NT2/D1 (cell line): ENCODE results near the gene PAX9.
A peak's percentile ranks its signal among the peaks of the same experiment; 100 is the strongest.

Experiments
- DNase-seq: peaks from one replicate; pipeline ENCODE4 v3.0.0-alpha.2; 2011; ENCODE audit warnings: low read depth, low spot score
- H3K27me3 ChIP-seq: 2 replicates; pipeline ENCODE4 v1.6.0; 2011; ENCODE audit warnings: mild to moderate bottlenecking; ENCODE audit not compliant: insufficient read length, insufficient read depth
- H3K36me3 ChIP-seq: 2 replicates; pipeline ENCODE4 v1.6.1; 2011; ENCODE audit warnings: mild to moderate bottlenecking, low read length, mixed read lengths; ENCODE audit not compliant: insufficient read depth, insufficient read length
- H3K4me1 ChIP-seq: 2 replicates; pipeline ENCODE4 v1.5.1; 2011; ENCODE audit not compliant: insufficient read depth, insufficient read length
- H3K4me3 ChIP-seq: 2 replicates; pipeline ENCODE4 v1.5.1; 2011; ENCODE audit warnings: low read depth; ENCODE audit not compliant: insufficient read length
- H3K9ac ChIP-seq: 2 replicates; pipeline ENCODE4 v1.6.0; 2011; ENCODE audit warnings: low read depth; ENCODE audit not compliant: insufficient read length
- H3K9me3 ChIP-seq: 2 replicates; pipeline ENCODE4 v1.5.1; 2011; ENCODE audit warnings: mild to moderate bottlenecking, low read length; ENCODE audit not compliant: insufficient read depth
- SUZ12 ChIP-seq: IDR thresholded peaks from 2 replicates; pipeline ENCODE4 v1.6.1; 2011; ENCODE audit not compliant: insufficient read length, insufficient read depth; ENCODE audit errors: extremely low read depth
- YY1 ChIP-seq: IDR thresholded peaks from 2 replicates; pipeline ENCODE4 v1.6.1; 2011; ENCODE audit not compliant: insufficient read length, insufficient read depth
- ZNF274 ChIP-seq: IDR thresholded peaks from 2 replicates; pipeline ENCODE4 v1.6.1; 2011; ENCODE audit warnings: mild to moderate bottlenecking, low read depth, low read length

The PAX9 gene

DNA sequence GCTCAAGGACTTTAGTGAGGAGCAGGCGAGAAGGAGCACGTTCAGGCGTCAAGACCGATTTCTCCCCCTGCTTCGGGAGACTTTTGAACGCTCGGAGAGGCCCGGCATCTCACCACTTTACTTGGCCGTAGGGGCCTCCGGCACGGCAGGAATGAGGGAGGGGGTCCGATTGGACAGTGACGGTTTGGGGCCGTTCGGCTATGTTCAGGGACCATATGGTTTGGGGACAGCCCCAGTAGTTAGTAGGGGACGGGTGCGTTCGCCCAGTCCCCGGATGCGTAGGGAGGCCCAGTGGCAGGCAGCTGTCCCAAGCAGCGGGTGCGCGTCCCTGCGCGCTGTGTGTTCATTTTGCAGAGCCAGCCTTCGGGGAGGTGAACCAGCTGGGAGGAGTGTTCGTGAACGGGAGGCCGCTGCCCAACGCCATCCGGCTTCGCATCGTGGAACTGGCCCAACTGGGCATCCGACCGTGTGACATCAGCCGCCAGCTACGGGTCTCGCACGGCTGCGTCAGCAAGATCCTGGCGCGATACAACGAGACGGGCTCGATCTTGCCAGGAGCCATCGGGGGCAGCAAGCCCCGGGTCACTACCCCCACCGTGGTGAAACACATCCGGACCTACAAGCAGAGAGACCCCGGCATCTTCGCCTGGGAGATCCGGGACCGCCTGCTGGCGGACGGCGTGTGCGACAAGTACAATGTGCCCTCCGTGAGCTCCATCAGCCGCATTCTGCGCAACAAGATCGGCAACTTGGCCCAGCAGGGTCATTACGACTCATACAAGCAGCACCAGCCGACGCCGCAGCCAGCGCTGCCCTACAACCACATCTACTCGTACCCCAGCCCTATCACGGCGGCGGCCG, 1.1 kb downstream of the PAX9 start:
- peaks cover 95% of the 10 kb centered on the region for H3K27me3 ChIP-seq
- no peak for DNase-seq

GRCh38 chr14:36663404-36664321, 2.0 kb downstream of the PAX9 start:
- Histone ChIP-seq H3K9ac (no peak overlapping the region), H3K4me3 (peak overlapping the region; percentile 54), H3K27me3 (peaks cover 90% of the 10 kb centered on the region), H3K4me1 (peaks cover 8% of the 10 kb centered on the region), H3K9me3 (no peaks in the 10 kb centered on the region), H3K36me3 (no peaks in the 10 kb centered on the region)
- TF ChIP-seq SUZ12 (peak; percentile 90), ZNF274 (no peak), YY1 (no peak)
- DNase-seq: no peak

More for the DNA sequence above, 1.1 kb downstream of the PAX9 start:
- H3K4me3 ChIP-seq: peak overlapping the region; percentile 54
- no peaks in the 10 kb centered on the region for H3K36me3 ChIP-seq
- H3K9me3 ChIP-seq: no peaks in the 10 kb centered on the region
- H3K4me1 ChIP-seq: peaks cover 8% of the 10 kb centered on the region
- TF ChIP-seq ZNF274 (no peak), YY1 (no peak), SUZ12 (no peak)
- H3K9ac ChIP-seq: peak overlapping the region; percentile 56

- TF ChIP-seq ZNF274 (no peak), SUZ12 (no peak), YY1 (no peak)
- peaks cover 83% of the 10 kb centered on the region for H3K27me3 ChIP-seq
These were observed 2.9 kb downstream of the PAX9 start for GRCh38 chr14:36664322-36665193.

DNA sequence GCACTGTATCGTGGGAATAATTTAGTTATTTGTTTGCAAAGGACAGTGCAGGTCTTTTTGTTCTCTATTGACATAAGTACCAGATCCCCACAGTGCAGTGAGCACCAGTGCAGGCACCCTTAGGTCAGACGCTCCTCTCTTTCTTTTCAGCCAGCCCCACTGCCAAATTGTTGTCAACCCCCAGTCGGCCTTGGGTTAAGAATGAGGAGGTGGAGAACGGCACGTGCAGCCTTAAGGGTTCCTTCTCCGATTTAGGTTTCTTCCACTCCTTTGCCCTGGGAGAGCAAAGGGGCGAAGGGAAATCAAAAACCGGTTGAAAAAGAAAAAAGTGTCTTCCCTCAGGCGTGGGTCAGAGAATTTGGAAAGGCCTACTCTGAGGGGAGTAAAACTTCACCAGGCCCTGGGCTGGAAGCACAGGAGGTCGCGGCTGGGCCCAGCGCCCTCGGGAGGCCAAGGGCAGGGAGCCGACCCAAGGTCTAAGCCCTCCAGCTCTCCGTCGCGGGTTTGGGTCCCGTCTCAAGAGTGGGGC, 4.3 kb downstream of the PAX9 start:
- H3K36me3 ChIP-seq: no peaks in the 10 kb centered on the region
- TF ChIP-seq YY1: no peak
- TF ChIP-seq SUZ12: no peak
- no peak for TF ChIP-seq ZNF274
- H3K9ac ChIP-seq: peak overlapping the region; percentile 56
- DNase-seq: no peak
- H3K9me3 ChIP-seq: no peaks in the 10 kb centered on the region
- peak overlapping the region; percentile 42 for H3K4me3 ChIP-seq
- peaks cover 3% of the 10 kb centered on the region for H3K4me1 ChIP-seq
- peaks cover 72% of the 10 kb centered on the region for H3K27me3 ChIP-seq

More at GRCh38 chr14:36664322-36665193, 2.9 kb downstream of the PAX9 start:
- H3K9ac ChIP-seq: no peak overlapping the region
- H3K9me3 ChIP-seq: no peaks in the 10 kb centered on the region
- DNase-seq: no peak
- no peaks in the 10 kb centered on the region for H3K36me3 ChIP-seq
- peaks cover 7% of the 10 kb centered on the region for H3K4me1 ChIP-seq
- H3K4me3 ChIP-seq: no peak overlapping the region

DNA sequence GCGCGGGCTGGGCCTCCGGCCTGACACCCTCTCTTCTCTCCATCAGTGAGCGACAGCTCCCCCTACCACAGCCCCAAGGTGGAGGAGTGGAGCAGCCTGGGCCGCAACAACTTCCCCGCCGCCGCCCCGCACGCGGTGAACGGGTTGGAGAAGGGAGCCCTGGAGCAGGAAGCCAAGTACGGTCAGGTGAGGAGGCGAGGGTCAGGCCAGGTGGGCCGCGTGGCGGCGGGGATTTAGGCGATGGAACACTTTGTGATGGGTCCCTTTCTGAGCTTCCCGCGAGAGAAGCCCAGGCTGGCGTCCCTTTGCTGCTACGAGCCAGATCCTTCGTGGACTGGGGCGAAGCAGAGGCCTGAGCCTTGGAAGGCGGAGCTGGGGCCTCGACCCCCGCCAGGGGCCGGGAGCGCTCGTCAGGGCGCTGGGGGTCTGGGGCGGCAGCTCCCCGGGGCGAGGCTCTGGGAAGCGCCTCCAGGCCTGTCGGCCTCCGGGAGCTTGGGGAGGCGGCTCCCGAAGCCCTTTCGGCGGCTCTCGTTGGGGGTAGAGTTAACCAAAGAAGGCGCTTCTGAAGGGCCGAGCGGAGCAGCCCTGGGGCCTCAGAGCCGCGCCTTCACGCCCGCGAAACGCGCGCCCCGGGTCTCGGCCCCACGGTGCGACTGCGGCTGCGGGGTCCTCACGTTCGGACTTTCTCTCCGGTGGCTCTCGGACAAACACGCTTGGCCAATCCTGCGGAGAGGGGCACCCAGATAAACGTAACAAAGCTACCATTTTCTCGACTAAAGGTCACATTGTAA, 5.0 kb downstream of the PAX9 start:
- peaks cover 66% of the 10 kb centered on the region for H3K27me3 ChIP-seq
- H3K4me1 ChIP-seq: no peaks in the 10 kb centered on the region
- no peaks in the 10 kb centered on the region for H3K36me3 ChIP-seq
- DNase-seq: no peak
- no peaks in the 10 kb centered on the region for H3K9me3 ChIP-seq
- peak overlapping the region; percentile 56 for H3K9ac ChIP-seq
- peak overlapping the region; percentile 42 for H3K4me3 ChIP-seq
- no peak for TF ChIP-seq YY1
- no peak for TF ChIP-seq ZNF274
- peak; percentile 71 for TF ChIP-seq SUZ12

DNA sequence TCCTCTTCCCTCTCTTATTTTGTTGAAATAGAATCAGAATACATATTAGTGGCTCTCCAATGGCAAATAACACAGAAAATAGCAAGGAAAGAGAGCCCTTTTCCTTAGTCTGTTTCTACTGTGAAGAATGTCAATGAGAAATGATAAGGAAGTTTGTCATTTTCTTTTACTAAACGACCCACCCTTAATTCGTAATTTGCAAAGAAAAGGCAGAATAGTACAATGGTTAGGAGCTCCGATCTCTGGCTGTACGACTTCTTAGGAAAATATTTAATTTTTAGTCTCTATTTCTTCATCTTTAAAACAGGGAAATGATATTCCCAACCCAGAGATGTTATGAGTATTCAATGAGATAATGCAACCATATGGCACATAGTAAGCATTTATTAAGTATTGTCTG, 6.0 kb downstream of the PAX9 start:
- peaks cover 60% of the 10 kb centered on the region for H3K27me3 ChIP-seq
- no peaks in the 10 kb centered on the region for H3K36me3 ChIP-seq
- no peaks in the 10 kb centered on the region for H3K9me3 ChIP-seq
- no peaks in the 10 kb centered on the region for H3K4me1 ChIP-seq
- TF ChIP-seq SUZ12: no peak
- TF ChIP-seq YY1: no peak
- no peak for TF ChIP-seq ZNF274
- H3K4me3 ChIP-seq: no peak overlapping the region
- no peak overlapping the region for H3K9ac ChIP-seq
- no peak for DNase-seq
